Mucosa of descending colon (tissue), 3 donors: Measurements from ENCODE around the gene TMPRSS4. TPM values are rescaled to one million over a fixed set of nuclear protein-coding genes. Genes with fewer than 3 reads are reported as not detected.

Experiments
- ATAC-seq: fragments of 200-7000 bp; cut with Tn5 transposase; one replicate; pipeline ENCODE4 v1.9.1; 2020; ENCODE audit warnings: mild to moderate bottlenecking, moderate library complexity
- DNase-seq, 3 donors: peaks; one replicate each; pipeline ENCODE4 v3.0.0-alpha.2; 2020
- H3K36me3 ChIP-seq: fragments of 200-600 bp; one replicate; pipeline ENCODE4 v1.8.0; 2021; ENCODE audit warnings: low read depth, mild to moderate bottlenecking
- H3K4me1 ChIP-seq: fragments of 200-600 bp; one replicate; pipeline ENCODE4 v1.8.0; 2021; ENCODE audit warnings: low read depth, mild to moderate bottlenecking
- H3K4me3 ChIP-seq: fragments of 200-600 bp; one replicate; pipeline ENCODE4 v1.8.0; 2021; ENCODE audit warnings: mild to moderate bottlenecking
- H3K9me3 ChIP-seq: fragments of 200-600 bp; one replicate; pipeline ENCODE4 v1.8.0; 2021; ENCODE audit warnings: mild to moderate bottlenecking
- intact Hi-C, 2 donors: fragments of 100-400 bp; cut with DNase I in 1 of 2; cut with micrococcal nuclease in 1 of 2; formaldehyde crosslinking; loops; one replicate each; pipeline versions ENCODE4 v1.11.0 to v1.11.1; 2022; cut with DNase I, micrococcal nuclease
- total RNA-seq, 3 donors: library from RNA; stranded (reverse); fragmentation: NEBNext Ultra II Directional in 2 of 3; extraction: Animal tissue kit (Norgen Biotek cat#: 25700) in 2 of 3; gene quantifications; one replicate each; pipeline versions ENCODE4 v1.2.1 to v1.2.4, GENCODE V29; 2021 to 2023
- TF ChIP-seq, protein P1 (sequence below): fragments of 200-600 bp; IDR thresholded peaks from one replicate; pipeline ENCODE4 v1.8.0; 2022; ENCODE audit warnings: antibody characterized with exemption, mild to moderate bottlenecking
- donor health status: DM: no; HTN: no; CAD: no; lungs with moderate emphysema.
- donor health status: DM: no; HTN: no; CAD: no.
- donor health status: DM: no; HTN: yes; CAD: no.

Gene TMPRSS4
- total RNA-seq, 3 donors from 2014 or later: 159 to 648 (median 243) TPM

DNA sequence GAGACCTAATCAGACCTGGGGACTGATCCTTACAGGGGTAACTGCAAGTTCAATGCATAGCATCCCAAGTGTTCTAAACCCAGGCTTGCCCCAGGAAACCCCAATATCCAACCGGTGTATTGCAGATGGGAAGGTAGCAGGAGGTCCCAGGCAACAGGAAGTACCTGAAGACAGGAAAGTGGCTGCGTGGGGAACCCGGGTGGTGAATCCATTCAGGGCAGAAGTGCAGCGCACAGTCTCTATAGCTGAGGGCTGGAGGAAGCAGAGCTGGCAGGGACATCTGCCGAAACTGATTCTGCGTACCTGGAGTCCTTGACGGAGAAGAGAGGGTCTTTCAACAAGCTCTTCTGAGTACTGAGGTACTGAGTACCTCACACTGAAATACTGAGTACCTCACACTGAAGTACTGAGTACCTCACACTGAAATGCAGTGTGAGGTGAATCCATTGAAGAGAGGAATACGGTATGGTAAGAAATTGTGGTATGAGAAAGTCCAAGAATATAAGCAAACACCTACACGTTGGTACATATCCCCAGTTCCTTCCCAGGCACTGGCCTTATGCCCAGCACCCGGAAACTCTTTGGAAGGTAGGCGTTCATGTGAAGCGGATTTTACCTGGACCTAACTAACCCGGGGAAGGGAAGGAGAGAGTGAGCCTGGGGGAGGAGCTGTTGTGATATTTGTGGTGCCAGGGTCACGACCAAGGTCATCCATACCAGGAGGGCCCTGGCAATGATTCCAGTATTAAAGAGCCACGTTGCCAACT, 55.7 kb downstream of the TMPRSS4 start:
- intact Hi-C loops: no loop called here
- DNase-seq (no peak), ATAC-seq (no peak)
- TF ChIP-seq, protein P1, sequence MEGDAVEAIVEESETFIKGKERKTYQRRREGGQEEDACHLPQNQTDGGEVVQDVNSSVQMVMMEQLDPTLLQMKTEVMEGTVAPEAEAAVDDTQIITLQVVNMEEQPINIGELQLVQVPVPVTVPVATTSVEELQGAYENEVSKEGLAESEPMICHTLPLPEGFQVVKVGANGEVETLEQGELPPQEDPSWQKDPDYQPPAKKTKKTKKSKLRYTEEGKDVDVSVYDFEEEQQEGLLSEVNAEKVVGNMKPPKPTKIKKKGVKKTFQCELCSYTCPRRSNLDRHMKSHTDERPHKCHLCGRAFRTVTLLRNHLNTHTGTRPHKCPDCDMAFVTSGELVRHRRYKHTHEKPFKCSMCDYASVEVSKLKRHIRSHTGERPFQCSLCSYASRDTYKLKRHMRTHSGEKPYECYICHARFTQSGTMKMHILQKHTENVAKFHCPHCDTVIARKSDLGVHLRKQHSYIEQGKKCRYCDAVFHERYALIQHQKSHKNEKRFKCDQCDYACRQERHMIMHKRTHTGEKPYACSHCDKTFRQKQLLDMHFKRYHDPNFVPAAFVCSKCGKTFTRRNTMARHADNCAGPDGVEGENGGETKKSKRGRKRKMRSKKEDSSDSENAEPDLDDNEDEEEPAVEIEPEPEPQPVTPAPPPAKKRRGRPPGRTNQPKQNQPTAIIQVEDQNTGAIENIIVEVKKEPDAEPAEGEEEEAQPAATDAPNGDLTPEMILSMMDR: no peak
- no peak overlapping the region for H3K4me3 ChIP-seq
- no peaks in the 10 kb centered on the region for H3K36me3 ChIP-seq
- no peaks in the 10 kb centered on the region for H3K9me3 ChIP-seq
- H3K4me1 ChIP-seq: no peaks in the 10 kb centered on the region

- no peak for ATAC-seq
- Histone ChIP-seq H3K9me3 (no peaks in the 10 kb centered on the region), H3K4me3 (no peak overlapping the region), H3K4me1 (no peaks in the 10 kb centered on the region), H3K36me3 (no peaks in the 10 kb centered on the region)
- TF ChIP-seq, protein P1: no peak
- no peak for DNase-seq
- intact Hi-C loops: no loop called here
Measured at GRCh38 chr11:118133816-118134215, 56.9 kb downstream of the TMPRSS4 start.

GRCh38 chr11:118135051-118135795, 58.3 kb downstream of the TMPRSS4 start:
- Histone ChIP-seq H3K4me1 (no peaks in the 10 kb centered on the region), H3K9me3 (no peaks in the 10 kb centered on the region), H3K36me3 (no peaks in the 10 kb centered on the region), H3K4me3 (no peak overlapping the region)
- DNase-seq (no peak), ATAC-seq (peak; percentile 16)
- intact Hi-C loops: no loop called here
- TF ChIP-seq, protein P1: no peak

- Histone ChIP-seq H3K4me1 (no peaks in the 10 kb centered on the region), H3K4me3 (no peak overlapping the region), H3K36me3 (no peaks in the 10 kb centered on the region), H3K9me3 (no peaks in the 10 kb centered on the region)
- TF ChIP-seq, protein P1: no peak
- DNase-seq: no peak
- ATAC-seq: peak; percentile 3
- intact Hi-C loops: no loop called here
Measured at GRCh38 chr11:118135796-118136165, 58.9 kb downstream of the TMPRSS4 start.

- intact Hi-C loops: no loop called here
- no peaks in the 10 kb centered on the region for H3K9me3 ChIP-seq
- H3K4me1 ChIP-seq: no peaks in the 10 kb centered on the region
- DNase-seq (no peak), ATAC-seq (peak; percentile 4)
- H3K36me3 ChIP-seq: no peaks in the 10 kb centered on the region
- TF ChIP-seq, protein P1: no peak
- H3K4me3 ChIP-seq: no peak overlapping the region
Measured at GRCh38 chr11:118136341-118136740, 59.5 kb downstream of the TMPRSS4 start.
